ENCODE measurements around the gene S1PR3.

DNA sequence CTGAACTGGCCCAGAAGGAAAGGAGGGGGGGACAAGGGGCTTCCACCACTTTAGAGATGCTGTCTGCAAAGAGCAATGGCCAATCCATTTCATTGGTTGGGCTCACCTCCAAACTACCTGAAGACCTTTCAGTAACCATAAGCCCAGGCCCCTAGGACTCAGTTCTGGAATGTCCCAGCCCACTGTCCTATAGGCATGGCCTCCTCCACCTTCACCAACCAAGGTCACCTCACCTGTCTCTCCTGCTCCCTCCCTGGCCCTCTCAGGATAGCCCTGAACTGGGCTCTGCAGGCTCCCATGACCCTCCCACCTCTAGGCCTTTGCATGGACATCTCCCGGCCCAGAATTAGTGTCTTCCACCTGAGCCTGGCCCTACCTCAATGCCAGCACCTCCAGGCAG, 22.4 kb downstream of the S1PR3 start:
- no peak for TF ChIP-seq POLR2A (IDR thresholded peaks at IDR 0.05; ENCODE audit: low read depth, low read length)
- TF ChIP-seq TAF1 (IDR thresholded peaks at IDR 0.05; ENCODE audit: low read depth, low read length), result no peak
